K562 (cell line): Measurements from ENCODE around the gene MBP.

ENCODE experiments used
- BRCA1 ChIP-seq, 2 experiments: fragments of 450-650 bp in 1 of 2; sonication (generic) in 1 of 2; formaldehyde crosslinking in 1 of 2; IDR thresholded peaks; 2 replicates each; pipeline versions ENCODE4 v1.5.0 to v1.6.1; 2017 to 2020; ENCODE audit warnings: mild to moderate bottlenecking in 1 of 2, missing genetic modification reagents in 1 of 2
- POLR2A ChIP-seq: fragments of 450-650 bp; conservative IDR thresholded peaks from 2 replicates; pipeline ENCODE4 v1.6.1; 2016
- SP1 ChIP-seq: sonication (generic); formaldehyde crosslinking; IDR thresholded peaks from 2 replicates; pipeline ENCODE4 v1.8.1; 2022; ENCODE audit warnings: mild to moderate bottlenecking, missing genetic modification reagents
- TF ChIP-seq, protein P1 (sequence below): fragments of 250-450 bp; sonication (Bioruptor Pico); IDR thresholded peaks from 2 replicates; pipeline ENCODE4 v1.4.0; 2020

DNA sequence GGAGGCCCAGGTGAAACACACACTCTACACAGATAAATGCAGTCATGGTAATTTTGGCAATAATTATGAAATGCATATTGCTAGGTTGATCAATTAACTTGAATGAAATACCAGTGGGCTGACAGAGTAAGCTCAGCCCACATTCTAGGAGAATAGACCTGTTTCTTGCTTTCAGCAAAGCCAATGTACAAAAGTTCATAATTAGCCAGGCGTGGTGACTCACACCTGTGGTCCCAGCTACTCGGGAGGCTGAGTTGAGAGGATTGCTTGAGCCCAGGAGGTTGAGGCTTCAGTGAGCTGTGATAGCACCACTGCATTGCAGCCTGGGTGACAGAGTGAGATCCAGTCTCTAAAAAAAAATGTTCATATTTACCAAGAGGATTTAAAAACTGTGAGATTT lies 15.7 kb upstream of the MBP start:
- TF ChIP-seq BRCA1 (IDR thresholded peaks at IDR 0.05) = no peak
- no peak for TF ChIP-seq BRCA1 (CRISPR knock-in tag; IDR thresholded peaks at IDR 0.05)
- TF ChIP-seq POLR2A = no peak
- TF ChIP-seq, protein P1, sequence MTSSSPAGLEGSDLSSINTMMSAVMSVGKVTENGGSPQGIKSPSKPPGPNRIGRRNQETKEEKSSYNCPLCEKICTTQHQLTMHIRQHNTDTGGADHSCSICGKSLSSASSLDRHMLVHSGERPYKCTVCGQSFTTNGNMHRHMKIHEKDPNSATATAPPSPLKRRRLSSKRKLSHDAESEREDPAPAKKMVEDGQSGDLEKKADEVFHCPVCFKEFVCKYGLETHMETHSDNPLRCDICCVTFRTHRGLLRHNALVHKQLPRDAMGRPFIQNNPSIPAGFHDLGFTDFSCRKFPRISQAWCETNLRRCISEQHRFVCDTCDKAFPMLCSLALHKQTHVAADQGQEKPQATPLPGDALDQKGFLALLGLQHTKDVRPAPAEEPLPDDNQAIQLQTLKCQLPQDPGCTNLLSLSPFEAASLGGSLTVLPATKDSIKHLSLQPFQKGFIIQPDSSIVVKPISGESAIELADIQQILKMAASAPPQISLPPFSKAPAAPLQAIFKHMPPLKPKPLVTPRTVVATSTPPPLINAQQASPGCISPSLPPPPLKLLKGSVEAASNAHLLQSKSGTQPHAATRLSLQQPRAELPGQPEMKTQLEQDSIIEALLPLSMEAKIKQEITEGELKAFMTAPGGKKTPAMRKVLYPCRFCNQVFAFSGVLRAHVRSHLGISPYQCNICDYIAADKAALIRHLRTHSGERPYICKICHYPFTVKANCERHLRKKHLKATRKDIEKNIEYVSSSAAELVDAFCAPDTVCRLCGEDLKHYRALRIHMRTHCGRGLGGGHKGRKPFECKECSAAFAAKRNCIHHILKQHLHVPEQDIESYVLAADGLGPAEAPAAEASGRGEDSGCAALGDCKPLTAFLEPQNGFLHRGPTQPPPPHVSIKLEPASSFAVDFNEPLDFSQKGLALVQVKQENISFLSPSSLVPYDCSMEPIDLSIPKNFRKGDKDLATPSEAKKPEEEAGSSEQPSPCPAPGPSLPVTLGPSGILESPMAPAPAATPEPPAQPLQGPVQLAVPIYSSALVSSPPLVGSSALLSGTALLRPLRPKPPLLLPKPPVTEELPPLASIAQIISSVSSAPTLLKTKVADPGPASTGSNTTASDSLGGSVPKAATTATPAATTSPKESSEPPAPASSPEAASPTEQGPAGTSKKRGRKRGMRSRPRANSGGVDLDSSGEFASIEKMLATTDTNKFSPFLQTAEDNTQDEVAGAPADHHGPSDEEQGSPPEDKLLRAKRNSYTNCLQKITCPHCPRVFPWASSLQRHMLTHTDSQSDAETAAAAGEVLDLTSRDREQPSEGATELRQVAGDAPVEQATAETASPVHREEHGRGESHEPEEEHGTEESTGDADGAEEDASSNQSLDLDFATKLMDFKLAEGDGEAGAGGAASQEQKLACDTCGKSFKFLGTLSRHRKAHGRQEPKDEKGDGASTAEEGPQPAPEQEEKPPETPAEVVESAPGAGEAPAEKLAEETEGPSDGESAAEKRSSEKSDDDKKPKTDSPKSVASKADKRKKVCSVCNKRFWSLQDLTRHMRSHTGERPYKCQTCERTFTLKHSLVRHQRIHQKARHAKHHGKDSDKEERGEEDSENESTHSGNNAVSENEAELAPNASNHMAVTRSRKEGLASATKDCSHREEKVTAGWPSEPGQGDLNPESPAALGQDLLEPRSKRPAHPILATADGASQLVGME (CRISPR knock-in tag) = no peak
- TF ChIP-seq SP1 = no peak
